ENCODE results near the gene STUB1.

STUB1 gene

GRCh38 chr16:692356-693108, 12.3 kb downstream of the STUB1 start:
- DNase-seq (ENCODE audit: low read depth in 2 of 2): no peak
- TF ChIP-seq CTCF (IDR thresholded peaks at IDR 0.05; ENCODE audit: low read depth, low read length): no peak
- H3K4me3 ChIP-seq (replicated peaks in 1 of 2; ENCODE audit: low read depth in 2 of 2, low read length in 2 of 2): no peak overlapping the region

- no peak for TF ChIP-seq CTCF (IDR thresholded peaks at IDR 0.05; ENCODE audit: low read depth, low read length)
- H3K4me3 ChIP-seq (replicated peaks in 1 of 2; ENCODE audit: low read depth in 2 of 2, low read length in 2 of 2): no peak overlapping the region
- DNase-seq (ENCODE audit: low read depth in 2 of 2): no peak
Observed at GRCh38 chr16:693364-693763, 13.2 kb downstream of the STUB1 start.

- H3K4me3 ChIP-seq (replicated peaks in 1 of 2; ENCODE audit: low read depth in 2 of 2, low read length in 2 of 2): no peak overlapping the region
- DNase-seq (ENCODE audit: low read depth in 2 of 2): no peak
- TF ChIP-seq CTCF (IDR thresholded peaks at IDR 0.05; ENCODE audit: low read depth, low read length): no peak
Observed at GRCh38 chr16:693766-694165, 13.6 kb downstream of the STUB1 start.

DNA sequence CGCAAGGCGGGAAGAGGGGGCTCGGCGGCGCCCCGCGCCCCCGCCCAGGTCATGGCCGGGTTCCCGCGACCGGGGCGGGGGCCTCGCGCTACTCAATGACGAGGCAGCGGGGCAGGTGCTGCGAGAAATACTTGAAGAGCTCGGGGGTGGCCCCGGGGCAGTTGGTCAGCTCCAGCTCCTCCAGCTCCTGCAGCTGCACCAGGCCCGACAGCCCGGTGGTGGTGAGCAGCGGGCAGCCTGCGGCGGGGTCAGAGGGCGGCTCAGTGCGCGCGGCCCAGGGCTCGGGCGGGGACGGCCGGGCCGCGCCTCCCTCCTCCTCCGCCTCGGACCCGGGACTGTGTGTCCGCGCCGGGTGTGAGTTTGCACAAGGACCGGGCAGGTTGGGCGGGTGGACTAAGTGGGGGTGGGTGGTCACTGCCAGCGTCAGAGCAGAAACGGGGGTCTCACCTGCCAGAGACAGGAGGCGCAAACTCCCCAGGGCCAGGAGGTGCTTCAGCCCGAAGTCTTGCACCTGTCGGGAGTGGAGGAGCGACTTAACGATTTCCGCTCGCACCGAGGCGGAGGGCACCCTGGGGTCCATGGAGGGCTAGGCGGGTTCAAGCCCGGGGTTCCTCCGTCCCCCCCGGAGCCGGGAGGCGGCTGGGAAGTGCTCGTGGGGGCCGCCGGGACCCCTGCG, 14.1 kb downstream of the STUB1 start:
- no peak overlapping the region for H3K4me3 ChIP-seq (replicated peaks in 1 of 2; ENCODE audit: low read depth in 2 of 2, low read length in 2 of 2)
- DNase-seq (ENCODE audit: low read depth in 2 of 2): no peak
- no peak for TF ChIP-seq CTCF (IDR thresholded peaks at IDR 0.05; ENCODE audit: low read depth, low read length)

GRCh38 chr16:694863-695354, 14.7 kb downstream of the STUB1 start:
- H3K4me3 ChIP-seq (replicated peaks in 1 of 2; ENCODE audit: low read depth in 2 of 2, low read length in 2 of 2): no peak overlapping the region
- DNase-seq (ENCODE audit: low read depth in 2 of 2): no peak
- no peak for TF ChIP-seq CTCF (IDR thresholded peaks at IDR 0.05; ENCODE audit: low read depth, low read length)

DNA sequence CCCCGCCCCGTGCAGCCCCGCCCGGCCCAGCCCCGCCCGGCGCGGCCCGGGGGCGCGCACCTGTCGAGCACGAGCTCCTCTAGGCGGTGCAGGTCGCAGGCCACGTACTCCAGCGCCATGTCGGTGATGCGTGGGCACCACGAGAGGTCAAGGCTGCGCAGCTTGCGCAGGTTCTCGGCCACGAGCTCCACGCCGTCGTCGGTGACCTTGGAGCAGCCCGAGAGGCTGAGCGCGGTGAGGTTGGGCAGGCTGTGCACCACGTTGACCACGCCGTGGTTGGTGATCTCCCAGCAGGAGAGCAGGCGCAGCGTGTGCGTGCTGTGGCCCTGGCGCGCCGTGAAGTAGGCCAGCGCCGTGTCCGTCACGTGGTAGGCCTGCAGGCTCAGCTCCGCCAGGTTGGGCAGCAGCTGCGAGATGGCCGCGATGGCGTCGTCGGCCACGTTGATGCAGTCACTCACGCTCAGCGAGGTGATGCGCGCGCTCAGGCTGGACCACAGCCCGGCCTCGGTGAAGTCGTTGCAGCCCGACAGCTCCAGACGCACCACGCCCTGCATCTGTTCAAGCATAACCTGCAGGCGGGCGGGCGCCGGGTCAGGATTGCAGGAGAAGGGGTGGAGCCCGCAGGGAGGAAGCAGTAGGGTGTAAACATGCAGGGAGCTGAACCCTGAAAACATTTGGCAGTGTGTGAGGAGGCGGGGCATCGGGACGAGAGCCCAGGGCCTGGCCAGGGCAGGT, 15.3 kb downstream of the STUB1 start:
- DNase-seq (ENCODE audit: low read depth in 2 of 2): no peak
- H3K4me3 ChIP-seq (replicated peaks in 1 of 2; ENCODE audit: low read depth in 2 of 2, low read length in 2 of 2): no peak overlapping the region
- no peak for TF ChIP-seq CTCF (IDR thresholded peaks at IDR 0.05; ENCODE audit: low read depth, low read length)

Measured in cardiac fibroblast (primary cell).